OCI-LY3 (cell line): Measurements from ENCODE around the gene MFNG.

Source experiments
- EZH2phosphoT487 ChIP-seq: fragments of 200-600 bp; shearing (Covaris generic); IDR thresholded peaks from 2 replicates; pipeline ENCODE4 v1.6.1; 2018; ENCODE audit warnings: antibody characterized with exemption, mixed run types, low read depth
- TF ChIP-seq, protein P1 (sequence below): fragments of 200-600, 300-600 bp; sonication (generic); IDR thresholded peaks from 2 replicates; pipeline ENCODE4 v1.5.1; 2014; ENCODE audit warnings: antibody characterized with exemption, low read length, low read depth

DNA sequence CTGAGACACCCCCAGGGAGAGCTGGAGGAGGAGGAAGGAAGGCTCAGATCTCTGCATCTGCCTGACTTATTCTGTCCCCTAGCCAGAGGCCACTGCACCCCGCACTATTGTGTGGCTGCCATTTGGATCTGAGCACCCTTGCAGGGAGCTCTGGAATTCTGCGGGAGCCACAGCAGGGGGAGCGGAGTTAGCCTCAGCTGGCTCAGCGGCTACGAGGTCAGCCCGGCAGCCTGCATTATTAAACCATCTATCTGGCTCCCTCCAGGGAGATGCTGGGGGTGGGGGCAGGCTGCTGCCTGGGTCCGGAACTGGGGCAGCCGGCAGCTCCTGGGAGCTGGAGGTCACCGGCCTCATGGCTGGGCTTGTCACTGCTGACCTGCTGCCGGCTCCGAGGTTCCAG lies 52.4 kb downstream of the MFNG start:
- TF ChIP-seq, protein P1, sequence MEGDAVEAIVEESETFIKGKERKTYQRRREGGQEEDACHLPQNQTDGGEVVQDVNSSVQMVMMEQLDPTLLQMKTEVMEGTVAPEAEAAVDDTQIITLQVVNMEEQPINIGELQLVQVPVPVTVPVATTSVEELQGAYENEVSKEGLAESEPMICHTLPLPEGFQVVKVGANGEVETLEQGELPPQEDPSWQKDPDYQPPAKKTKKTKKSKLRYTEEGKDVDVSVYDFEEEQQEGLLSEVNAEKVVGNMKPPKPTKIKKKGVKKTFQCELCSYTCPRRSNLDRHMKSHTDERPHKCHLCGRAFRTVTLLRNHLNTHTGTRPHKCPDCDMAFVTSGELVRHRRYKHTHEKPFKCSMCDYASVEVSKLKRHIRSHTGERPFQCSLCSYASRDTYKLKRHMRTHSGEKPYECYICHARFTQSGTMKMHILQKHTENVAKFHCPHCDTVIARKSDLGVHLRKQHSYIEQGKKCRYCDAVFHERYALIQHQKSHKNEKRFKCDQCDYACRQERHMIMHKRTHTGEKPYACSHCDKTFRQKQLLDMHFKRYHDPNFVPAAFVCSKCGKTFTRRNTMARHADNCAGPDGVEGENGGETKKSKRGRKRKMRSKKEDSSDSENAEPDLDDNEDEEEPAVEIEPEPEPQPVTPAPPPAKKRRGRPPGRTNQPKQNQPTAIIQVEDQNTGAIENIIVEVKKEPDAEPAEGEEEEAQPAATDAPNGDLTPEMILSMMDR: no peak
- TF ChIP-seq EZH2phosphoT487: no peak
